Erythroblast (primary cell): Measurements from ENCODE around the gene HBB.

Experiments used
- GATA1 ChIP-seq: IDR thresholded peaks from 2 replicates; pipeline ENCODE4 v1.6.1; 2011; ENCODE audit warnings: low read depth, mild to moderate bottlenecking, control low read depth, low read length, moderate library complexity
- POLR2A ChIP-seq: IDR thresholded peaks from 2 replicates; pipeline ENCODE4 v1.6.1; 2011; ENCODE audit warnings: mild to moderate bottlenecking, low read length

DNA sequence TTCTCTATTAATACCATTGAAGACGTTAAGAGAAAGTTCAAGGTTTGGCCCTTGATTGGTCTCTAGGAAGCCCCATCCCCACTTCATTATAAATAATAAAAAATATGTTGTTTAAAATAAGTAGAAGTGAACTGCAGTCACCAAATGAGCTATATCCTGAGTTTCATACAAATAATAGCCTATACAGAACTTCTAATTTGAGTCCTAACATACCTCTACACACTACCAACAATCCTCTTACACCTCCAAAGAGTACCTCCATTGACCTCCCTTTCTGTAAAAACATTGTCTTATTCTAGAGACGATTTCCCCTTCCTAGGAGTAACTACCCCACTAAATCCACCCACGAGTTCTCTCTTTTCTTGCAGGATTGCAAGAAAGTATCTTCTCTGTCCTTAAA, 14.6 kb upstream of the HBB start:
- TF ChIP-seq POLR2A, result no peak
- no peak for TF ChIP-seq GATA1
